ENCODE data around the gene ONECUT3.

The ONECUT3 gene

GRCh38 chr19:1765904-1766799, 12.8 kb downstream of the ONECUT3 start:
- DNase-seq (ENCODE audit: insufficient read length, low spot score) (no peak), FAIRE-seq (no peak)
- TF ChIP-seq SPI1 (IDR thresholded peaks at IDR 0.05; ENCODE audit: low read depth, low read length) (no peak), TAF1 (IDR thresholded peaks at IDR 0.05; ENCODE audit: low read depth, low read length) (no peak), PAX5 (IDR thresholded peaks at IDR 0.05; ENCODE audit: insufficient read depth, low read length, severe bottlenecking) (no peak)

- DNase-seq (ENCODE audit: insufficient read length, low spot score) (no peak), FAIRE-seq (no peak)
- TF ChIP-seq POU2F2 (IDR thresholded peaks at IDR 0.05; ENCODE audit: low read depth, low read length) (no peak), POLR2AphosphoS5 (IDR thresholded peaks at IDR 0.05; ENCODE audit: low read depth, low read length) (no peak), POLR2A (IDR thresholded peaks at IDR 0.05; ENCODE audit: low read depth, low read length) (no peak), TAF1 (IDR thresholded peaks at IDR 0.05; ENCODE audit: low read depth, low read length) (no peak), PAX5 (IDR thresholded peaks at IDR 0.05; ENCODE audit: insufficient read depth, low read length, severe bottlenecking) (no peak), SPI1 (IDR thresholded peaks at IDR 0.05; ENCODE audit: low read depth, low read length) (no peak)
Measured at GRCh38 chr19:1766800-1767352, 13.6 kb downstream of the ONECUT3 start.

- TF ChIP-seq TAF1 (IDR thresholded peaks at IDR 0.05; ENCODE audit: low read depth, low read length) (no peak), POLR2AphosphoS5 (IDR thresholded peaks at IDR 0.05; ENCODE audit: low read depth, low read length) (no peak), SPI1 (IDR thresholded peaks at IDR 0.05; ENCODE audit: low read depth, low read length) (no peak), PAX5 (IDR thresholded peaks at IDR 0.05; ENCODE audit: insufficient read depth, low read length, severe bottlenecking) (no peak), POU2F2 (IDR thresholded peaks at IDR 0.05; ENCODE audit: low read depth, low read length) (no peak), POLR2A (IDR thresholded peaks at IDR 0.05; ENCODE audit: low read depth, low read length) (no peak)
- DNase-seq (ENCODE audit: insufficient read length, low spot score) (peak; percentile 90), FAIRE-seq (peak; percentile 83)
Measured at GRCh38 chr19:1767464-1767933, 14.2 kb downstream of the ONECUT3 start.

- no peak for DNase-seq (ENCODE audit: insufficient read length, low spot score)
- FAIRE-seq = no peak
Measured at GRCh38 chr19:1768248-1768647, 14.9 kb downstream of the ONECUT3 start.

GRCh38 chr19:1768918-1769644, 15.8 kb downstream of the ONECUT3 start:
- no peak for DNase-seq (ENCODE audit: insufficient read length, low spot score)
- TF ChIP-seq PAX5 (IDR thresholded peaks at IDR 0.05; ENCODE audit: insufficient read depth, low read length, severe bottlenecking) = no peak
- TF ChIP-seq TAF1 (IDR thresholded peaks at IDR 0.05; ENCODE audit: low read depth, low read length) = no peak
- TF ChIP-seq SPI1 (IDR thresholded peaks at IDR 0.05; ENCODE audit: low read depth, low read length) = no peak
- TF ChIP-seq POLR2A (IDR thresholded peaks at IDR 0.05; ENCODE audit: low read depth, low read length) = no peak
- no peak for TF ChIP-seq POU2F2 (IDR thresholded peaks at IDR 0.05; ENCODE audit: low read depth, low read length)
- no peak for TF ChIP-seq POLR2AphosphoS5 (IDR thresholded peaks at IDR 0.05; ENCODE audit: low read depth, low read length)
- no peak for FAIRE-seq

More at GRCh38 chr19:1768248-1768647, 14.9 kb downstream of the ONECUT3 start:
- TF ChIP-seq POU2F2 (IDR thresholded peaks at IDR 0.05; ENCODE audit: low read depth, low read length) (no peak), POLR2A (IDR thresholded peaks at IDR 0.05; ENCODE audit: low read depth, low read length) (no peak), POLR2AphosphoS5 (IDR thresholded peaks at IDR 0.05; ENCODE audit: low read depth, low read length) (no peak), PAX5 (IDR thresholded peaks at IDR 0.05; ENCODE audit: insufficient read depth, low read length, severe bottlenecking) (no peak), SPI1 (IDR thresholded peaks at IDR 0.05; ENCODE audit: low read depth, low read length) (no peak), TAF1 (IDR thresholded peaks at IDR 0.05; ENCODE audit: low read depth, low read length) (no peak)

GRCh38 chr19:1769645-1769985, 16.3 kb downstream of the ONECUT3 start:
- FAIRE-seq = no peak
- no peak for TF ChIP-seq POU2F2 (IDR thresholded peaks at IDR 0.05; ENCODE audit: low read depth, low read length)
- no peak for TF ChIP-seq PAX5 (IDR thresholded peaks at IDR 0.05; ENCODE audit: insufficient read depth, low read length, severe bottlenecking)
- no peak for TF ChIP-seq POLR2AphosphoS5 (IDR thresholded peaks at IDR 0.05; ENCODE audit: low read depth, low read length)
- TF ChIP-seq TAF1 (IDR thresholded peaks at IDR 0.05; ENCODE audit: low read depth, low read length) = no peak
- no peak for TF ChIP-seq POLR2A (IDR thresholded peaks at IDR 0.05; ENCODE audit: low read depth, low read length)
- TF ChIP-seq SPI1 (IDR thresholded peaks at IDR 0.05; ENCODE audit: low read depth, low read length) = no peak
- DNase-seq (ENCODE audit: insufficient read length, low spot score) = no peak

GRCh38 chr19:1770866-1771576, 17.7 kb downstream of the ONECUT3 start:
- no peak for DNase-seq (ENCODE audit: insufficient read length, low spot score)
- FAIRE-seq = no peak
- TF ChIP-seq TAF1 (IDR thresholded peaks at IDR 0.05; ENCODE audit: low read depth, low read length) = no peak
- TF ChIP-seq POLR2A (IDR thresholded peaks at IDR 0.05; ENCODE audit: low read depth, low read length) = no peak
- no peak for TF ChIP-seq PAX5 (IDR thresholded peaks at IDR 0.05; ENCODE audit: insufficient read depth, low read length, severe bottlenecking)

GRCh38 chr19:1773184-1773583, 19.9 kb downstream of the ONECUT3 start:
- FAIRE-seq (no peak), DNase-seq (ENCODE audit: insufficient read length, low spot score) (no peak)
- no peak for TF ChIP-seq TAF1 (IDR thresholded peaks at IDR 0.05; ENCODE audit: low read depth, low read length)
- TF ChIP-seq POLR2AphosphoS5 (IDR thresholded peaks at IDR 0.05; ENCODE audit: low read depth, low read length) = no peak
- TF ChIP-seq PAX5 (IDR thresholded peaks at IDR 0.05; ENCODE audit: insufficient read depth, low read length, severe bottlenecking) = no peak
- no peak for TF ChIP-seq POU2F2 (IDR thresholded peaks at IDR 0.05; ENCODE audit: low read depth, low read length)
- no peak for TF ChIP-seq SPI1 (IDR thresholded peaks at IDR 0.05; ENCODE audit: low read depth, low read length)
- TF ChIP-seq POLR2A (IDR thresholded peaks at IDR 0.05; ENCODE audit: low read depth, low read length) = no peak
